Caco-2 (cell line): ENCODE results near the gene DNAJA4. TPM values are rescaled to one million over a fixed set of nuclear protein-coding genes. Genes with fewer than 3 reads are reported as not detected.

Source experiments
- BruUV-seq: library from RNA; stranded (reverse); fragments of 400-500 nt; replicated peaks from 2 replicates; lab custom pipeline; 2021; lab: Mats Ljungman, UMichigan
- CTCF ChIA-PET: fragments of 300-600 bp; sonication (Branson Sonifier 250); formaldehyde crosslinking; loops from one replicate; lab custom pipeline; 2022; ENCODE audit warnings: antibody characterized with exemption; lab: Charles Lee
- POLR2A ChIA-PET: fragments of 300-600 bp; sonication (Branson Sonifier 250); formaldehyde crosslinking; loops from one replicate; lab custom pipeline; 2022; ENCODE audit warnings: antibody characterized with exemption; lab: Charles Lee
- DNase-seq, 2 experiments: peaks; one replicate each; pipeline versions ENCODE4 v3.0.0 to v3.0.0-alpha.2; 2020 to 2022
- H3K27me3 ChIP-seq: replicated peaks from 2 replicates; pipeline ENCODE4 v1.6.0; 2011; ENCODE audit warnings: low read length; ENCODE audit not compliant: control insufficient read depth, insufficient read depth
- H3K36me3 ChIP-seq: 2 replicates; pipeline ENCODE4 v1.5.1; 2011; ENCODE audit warnings: low read length; ENCODE audit not compliant: control insufficient read depth, insufficient read depth
- H3K4me1 ChIP-seq: fragments of 250-450 bp; sonication (Bioruptor Pico); 2 replicates; pipeline ENCODE4 v1.5.1; 2020; ENCODE audit warnings: mild to moderate bottlenecking
- H3K4me3 ChIP-seq: 2 replicates; pipeline ENCODE4 v1.5.1; 2011; ENCODE audit warnings: low read depth, mild to moderate bottlenecking, control low read depth, low read length
- H3K9me3 ChIP-seq: fragments of 250-450 bp; sonication (Bioruptor Pico); 2 replicates; pipeline ENCODE4 v1.5.1; 2020; ENCODE audit warnings: mild to moderate bottlenecking, moderate library complexity
- H3K27ac Mint-ChIP-seq: one replicate; pipeline ENCODE4 v1.8.0; 2022; ENCODE audit warnings: mixed read lengths; ENCODE audit not compliant: unreplicated experiment
- H3K27me3 Mint-ChIP-seq: one replicate; pipeline ENCODE4 v1.8.0; 2022; ENCODE audit warnings: mixed read lengths; ENCODE audit not compliant: insufficient read depth, unreplicated experiment
- H3K36me3 Mint-ChIP-seq: one replicate; pipeline ENCODE4 v1.8.0; 2022; ENCODE audit warnings: mild to moderate bottlenecking, mixed read lengths; ENCODE audit not compliant: insufficient read depth, unreplicated experiment
- H3K4me1 Mint-ChIP-seq: one replicate; pipeline ENCODE4 v1.8.0; 2022; ENCODE audit warnings: low read depth, mixed read lengths; ENCODE audit not compliant: unreplicated experiment
- H3K4me3 Mint-ChIP-seq: one replicate; pipeline ENCODE4 v1.8.0; 2022; ENCODE audit warnings: mild to moderate bottlenecking, moderate library complexity, mixed read lengths; ENCODE audit not compliant: unreplicated experiment
- H3K9me3 Mint-ChIP-seq: one replicate; pipeline ENCODE4 v1.8.0; 2022; ENCODE audit warnings: mixed read lengths; ENCODE audit not compliant: unreplicated experiment
- intact Hi-C: fragments of 100-400 bp; cut with micrococcal nuclease; formaldehyde crosslinking; loops from one replicate; pipeline ENCODE4 v1.10.0; 2022; ENCODE audit not compliant: unreplicated experiment
- total RNA-seq: library from RNA; stranded (reverse); gene quantifications from 2 replicates; pipeline ENCODE4 v1.2.3, GENCODE V29; 2022
- TF ChIP-seq, protein P1 (sequence below), 2 experiments: fragments of 200-600 bp in 1 of 2; IDR thresholded peaks; 1 replicate in 1 of 2; 2 replicates in 1 of 2; pipeline versions ENCODE4 v1.5.1 to v1.8.0; 2011 to 2022; ENCODE audit warnings: antibody characterized with exemption in 1 of 2, control low read depth in 1 of 2, inconsistent platforms in 1 of 2, low read depth in 1 of 2, low read length in 1 of 2, mild to moderate bottlenecking in 1 of 2, moderate library complexity in 1 of 2; ENCODE audit not compliant: insufficient read depth in 1 of 2, severe bottlenecking in 1 of 2, unreplicated experiment in 1 of 2

Gene DNAJA4
- total RNA-seq, 1 experiment from 2014 or later = 1.1 TPM

- BruUV-seq = no TSS peak
- POLR2A ChIA-PET = interaction anchor here (0.6 kb wide), 2 partner anchors 295 to 673 kb away, joined by 3 to 9 read pairs; no protein-coding TSS in a partner anchor
- no peaks in the 10 kb centered on the region for H3K9me3 Mint-ChIP-seq
- H3K27me3 ChIP-seq = no peaks in the 10 kb centered on the region
- no peak overlapping the region for H3K4me3 ChIP-seq
- H3K9me3 ChIP-seq = no peaks in the 10 kb centered on the region
- TF ChIP-seq, protein P1, sequence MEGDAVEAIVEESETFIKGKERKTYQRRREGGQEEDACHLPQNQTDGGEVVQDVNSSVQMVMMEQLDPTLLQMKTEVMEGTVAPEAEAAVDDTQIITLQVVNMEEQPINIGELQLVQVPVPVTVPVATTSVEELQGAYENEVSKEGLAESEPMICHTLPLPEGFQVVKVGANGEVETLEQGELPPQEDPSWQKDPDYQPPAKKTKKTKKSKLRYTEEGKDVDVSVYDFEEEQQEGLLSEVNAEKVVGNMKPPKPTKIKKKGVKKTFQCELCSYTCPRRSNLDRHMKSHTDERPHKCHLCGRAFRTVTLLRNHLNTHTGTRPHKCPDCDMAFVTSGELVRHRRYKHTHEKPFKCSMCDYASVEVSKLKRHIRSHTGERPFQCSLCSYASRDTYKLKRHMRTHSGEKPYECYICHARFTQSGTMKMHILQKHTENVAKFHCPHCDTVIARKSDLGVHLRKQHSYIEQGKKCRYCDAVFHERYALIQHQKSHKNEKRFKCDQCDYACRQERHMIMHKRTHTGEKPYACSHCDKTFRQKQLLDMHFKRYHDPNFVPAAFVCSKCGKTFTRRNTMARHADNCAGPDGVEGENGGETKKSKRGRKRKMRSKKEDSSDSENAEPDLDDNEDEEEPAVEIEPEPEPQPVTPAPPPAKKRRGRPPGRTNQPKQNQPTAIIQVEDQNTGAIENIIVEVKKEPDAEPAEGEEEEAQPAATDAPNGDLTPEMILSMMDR (IDR thresholded peaks at IDR 0.05; ENCODE audit: insufficient read depth in 1 of 2, low read depth in 1 of 2, low read length in 1 of 2, severe bottlenecking in 1 of 2, unreplicated experiment in 1 of 2) = no peak
- H3K27ac Mint-ChIP-seq = no peak overlapping the region
- H3K36me3 Mint-ChIP-seq = peaks cover 16% of the 10 kb centered on the region
- H3K4me3 Mint-ChIP-seq = no peak overlapping the region
- CTCF ChIA-PET = no interaction called here
- no peaks in the 10 kb centered on the region for H3K27me3 Mint-ChIP-seq
- H3K4me1 ChIP-seq = no peaks in the 10 kb centered on the region
- intact Hi-C loops = no loop called here
- H3K36me3 ChIP-seq = no peaks in the 10 kb centered on the region
- H3K4me1 Mint-ChIP-seq = no peaks in the 10 kb centered on the region
- no peak for DNase-seq
Observed at GRCh38 chr15:78282324-78282723, 18.0 kb downstream of the DNAJA4 start.

- no peaks in the 10 kb centered on the region; the same call in 1 of the 2 replicates for H3K36me3 ChIP-seq
- H3K27me3 ChIP-seq = no peaks in the 10 kb centered on the region
- Mint-ChIP-seq H3K9me3 (no peaks in the 10 kb centered on the region), H3K36me3 (peaks cover 25% of the 10 kb centered on the region), H3K4me3 (no peak overlapping the region), H3K4me1 (no peaks in the 10 kb centered on the region), H3K27ac (no peak overlapping the region), H3K27me3 (no peaks in the 10 kb centered on the region)
- intact Hi-C loops = no loop called here
- no TSS peak for BruUV-seq
- no peaks in the 10 kb centered on the region for H3K9me3 ChIP-seq
- ChIA-PET POLR2A (interaction anchor here (0.6 kb wide), 1 partner anchor 11 kb away, joined by 4 read pairs; no protein-coding TSS in a partner anchor), CTCF (no interaction called here)
- DNase-seq = no peak
- H3K4me3 ChIP-seq = no peak overlapping the region
- TF ChIP-seq, protein P1 (IDR thresholded peaks at IDR 0.05; ENCODE audit: insufficient read depth in 1 of 2, low read depth in 1 of 2, low read length in 1 of 2, severe bottlenecking in 1 of 2, unreplicated experiment in 1 of 2) = peak in 1 of 2 experiments; percentile 21
- no peaks in the 10 kb centered on the region for H3K4me1 ChIP-seq
Observed at GRCh38 chr15:78284758-78285157, 20.4 kb downstream of the DNAJA4 start.

DNA sequence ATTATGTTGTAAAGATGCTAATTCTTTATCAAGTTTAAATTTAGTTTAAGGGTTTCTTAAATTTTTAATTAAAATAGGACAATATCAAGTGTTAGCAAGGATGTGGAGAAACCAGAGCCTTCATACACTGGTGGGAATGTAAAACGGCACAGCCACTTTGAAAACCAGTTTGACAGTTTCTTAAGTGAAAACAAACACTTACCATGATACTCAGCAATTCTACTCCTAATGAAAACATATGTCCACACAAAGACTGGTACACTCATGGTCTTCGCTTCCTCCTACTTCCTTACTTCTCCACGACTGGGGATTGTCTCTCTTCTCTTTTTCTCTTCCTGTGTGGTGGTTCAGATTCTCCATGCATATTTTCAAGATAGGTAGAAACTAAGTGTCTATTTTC is 25.9 kb downstream of the DNAJA4 start:
- no peaks in the 10 kb centered on the region for H3K4me1 Mint-ChIP-seq
- H3K27me3 Mint-ChIP-seq = no peaks in the 10 kb centered on the region
- no TSS peak for BruUV-seq
- no peaks in the 10 kb centered on the region for H3K4me1 ChIP-seq
- ChIA-PET POLR2A (no interaction called here), CTCF (no interaction called here)
- no peak overlapping the region for H3K4me3 ChIP-seq
- no peak overlapping the region for H3K27ac Mint-ChIP-seq
- no peaks in the 10 kb centered on the region for H3K9me3 Mint-ChIP-seq
- intact Hi-C loops = no loop called here
- H3K36me3 ChIP-seq = no peaks in the 10 kb centered on the region; the same call in 1 of the 2 replicates
- TF ChIP-seq, protein P1 (IDR thresholded peaks at IDR 0.05; ENCODE audit: insufficient read depth in 1 of 2, low read depth in 1 of 2, low read length in 1 of 2, severe bottlenecking in 1 of 2, unreplicated experiment in 1 of 2) = no peak
- no peaks in the 10 kb centered on the region for H3K27me3 ChIP-seq
- H3K9me3 ChIP-seq = no peaks in the 10 kb centered on the region
- H3K36me3 Mint-ChIP-seq = peaks cover 22% of the 10 kb centered on the region
- no peak for DNase-seq
- no peak overlapping the region for H3K4me3 Mint-ChIP-seq
